ENCODE results near the gene ITGB8.

Gene ITGB8

GRCh38 chr7:20444030-20444800, 113.5 kb downstream of the ITGB8 start:
- no peak for DNase-seq (ENCODE audit: low read depth)
- H3K4me3 ChIP-seq (ENCODE audit: control insufficient read depth, low read depth, low read length) = no peak overlapping the region
- no peak for TF ChIP-seq CTCF (conservative IDR thresholded peaks at IDR 0.05; ENCODE audit: control insufficient read depth, insufficient read depth, low read depth, low read length)

GRCh38 chr7:20447021-20447650, 116.4 kb downstream of the ITGB8 start:
- no peak overlapping the region for H3K4me3 ChIP-seq (ENCODE audit: control insufficient read depth, low read depth, low read length)
- DNase-seq (ENCODE audit: low read depth) = no peak
- TF ChIP-seq CTCF (conservative IDR thresholded peaks at IDR 0.05; ENCODE audit: control insufficient read depth, insufficient read depth, low read depth, low read length) = no peak

DNA sequence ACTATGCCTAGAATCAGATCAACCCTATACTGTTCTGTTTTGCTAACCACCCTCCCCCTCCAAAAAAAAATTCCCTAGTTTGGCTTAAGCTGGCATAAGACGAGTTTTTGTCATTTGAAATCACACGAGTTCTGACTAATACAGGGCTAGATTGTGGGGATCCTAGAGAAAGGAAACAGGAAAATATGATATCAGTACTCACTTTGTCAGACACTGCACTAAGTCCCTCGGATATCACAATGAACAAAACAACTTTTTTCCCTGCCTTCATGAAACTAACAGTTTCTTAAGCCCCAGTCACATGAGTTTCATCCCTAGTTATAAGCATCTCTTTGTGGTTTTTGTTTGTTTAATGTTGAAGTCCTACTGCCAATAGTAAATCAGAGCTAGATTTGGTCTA, 118.5 kb downstream of the ITGB8 start:
- no peak for DNase-seq (ENCODE audit: low read depth)
- no peak for TF ChIP-seq CTCF (conservative IDR thresholded peaks at IDR 0.05; ENCODE audit: control insufficient read depth, insufficient read depth, low read depth, low read length)
- H3K4me3 ChIP-seq (ENCODE audit: control insufficient read depth, low read depth, low read length) = no peak overlapping the region

GRCh38 chr7:20450536-20450935, 119.8 kb downstream of the ITGB8 start:
- no peak overlapping the region for H3K4me3 ChIP-seq (ENCODE audit: control insufficient read depth, low read depth, low read length)
- TF ChIP-seq CTCF (conservative IDR thresholded peaks at IDR 0.05; ENCODE audit: control insufficient read depth, insufficient read depth, low read depth, low read length) = no peak
- no peak for DNase-seq (ENCODE audit: low read depth)

- no peak for DNase-seq (ENCODE audit: low read depth)
- no peak for TF ChIP-seq CTCF (conservative IDR thresholded peaks at IDR 0.05; ENCODE audit: control insufficient read depth, insufficient read depth, low read depth, low read length)
- no peak overlapping the region for H3K4me3 ChIP-seq (ENCODE audit: control insufficient read depth, low read depth, low read length)
These were observed 123.5 kb downstream of the ITGB8 start for GRCh38 chr7:20454202-20454601.

DNA sequence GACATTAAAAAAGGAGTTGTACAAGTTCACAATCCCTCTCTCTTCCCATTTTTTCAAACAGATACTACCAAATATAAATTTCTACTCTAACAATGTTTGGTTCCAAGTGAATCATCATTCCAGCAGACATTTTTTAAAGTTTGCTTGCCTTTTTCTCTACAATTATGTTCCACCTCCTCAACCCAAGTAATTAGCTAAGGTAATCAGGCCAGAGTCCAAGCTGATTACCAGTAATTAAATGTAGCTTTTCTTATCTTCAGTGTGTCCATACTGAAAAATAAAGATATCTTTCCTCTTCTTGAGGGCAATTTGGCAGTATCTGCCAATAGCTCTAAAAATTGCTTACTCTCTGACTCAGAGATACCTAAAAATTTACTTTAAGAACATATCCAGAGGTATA, 126.0 kb downstream of the ITGB8 start:
- no peak for DNase-seq (ENCODE audit: low read depth)
- no peak for TF ChIP-seq CTCF (conservative IDR thresholded peaks at IDR 0.05; ENCODE audit: control insufficient read depth, insufficient read depth, low read depth, low read length)
- H3K4me3 ChIP-seq (ENCODE audit: control insufficient read depth, low read depth, low read length) = no peak overlapping the region

Data from fibroblast of mammary gland (primary cell).